Keratinocyte (primary cell): ENCODE measurements around the gene ADRA1B. TPM values are rescaled to one million over a fixed set of nuclear protein-coding genes. Genes with fewer than 3 reads are reported as not detected.

Experiments used
- DNase-seq: peaks from one replicate; pipeline ENCODE4 v3.0.0-alpha.2; 2011; ENCODE audit warnings: low read depth, missing footprints, low spot score
- FAIRE-seq: peaks from 2 replicates; lab custom pipeline; 2011; peaks lifted over from hg19 to GRCh38; lab: Jason Lieb, UNC
- H2AFZ ChIP-seq: 2 replicates; pipeline ENCODE4 v1.6.0; 2012; ENCODE audit warnings: low read length, control low read depth, inconsistent platforms; ENCODE audit not compliant: control insufficient read depth
- H3K27ac ChIP-seq: 2 replicates; pipeline ENCODE4 v1.5.1; 2011; ENCODE audit warnings: low read length; ENCODE audit not compliant: control insufficient read depth, insufficient read depth
- H3K27me3 ChIP-seq: 3 replicates; pipeline ENCODE4 v1.6.0; 2011; ENCODE audit warnings: low read length; ENCODE audit not compliant: control insufficient read depth, insufficient read depth; ENCODE audit errors: extremely low read depth
- H3K36me3 ChIP-seq, 2 experiments: 2 replicates in 1 of 2; 3 replicates in 1 of 2; pipeline ENCODE4 v1.5.1; 2011; ENCODE audit warnings: low read length in 2 of 2, mild to moderate bottlenecking in 1 of 2; ENCODE audit not compliant: control insufficient read depth in 2 of 2, insufficient read depth in 2 of 2; ENCODE audit errors: extremely low read depth in 1 of 2
- H3K4me1 ChIP-seq: 3 replicates; pipeline ENCODE4 v1.5.1; 2011; ENCODE audit warnings: low read length; ENCODE audit not compliant: control insufficient read depth, insufficient read depth; ENCODE audit errors: extremely low read depth
- H3K4me2 ChIP-seq: 3 replicates; pipeline ENCODE4 v1.6.0; 2011; ENCODE audit warnings: low read depth, low read length; ENCODE audit not compliant: control insufficient read depth, insufficient read depth; ENCODE audit errors: extremely low read depth
- H3K4me3 ChIP-seq, 3 experiments: fragments of 200-600 bp in 1 of 3; sonication (generic) in 1 of 3; 2 replicates in 2 of 3; 3 replicates in 1 of 3; pipeline ENCODE4 v1.5.1; 2011 to 2016; ENCODE audit warnings: low read length in 3 of 3, mild to moderate bottlenecking in 3 of 3, control low read depth in 2 of 3, inconsistent platforms in 1 of 3, low read depth in 1 of 3, mixed read lengths in 1 of 3, mixed run types in 1 of 3, moderate library complexity in 1 of 3; ENCODE audit not compliant: control insufficient read depth in 2 of 3, insufficient read depth in 2 of 3; ENCODE audit errors: extremely low read depth in 1 of 3
- H3K79me2 ChIP-seq: 2 replicates; pipeline ENCODE4 v1.6.0; 2012; ENCODE audit warnings: low read length; ENCODE audit not compliant: control insufficient read depth, insufficient read depth
- H3K9ac ChIP-seq: 3 replicates; pipeline ENCODE4 v1.6.0; 2011; ENCODE audit warnings: low read length; ENCODE audit not compliant: control insufficient read depth, insufficient read depth; ENCODE audit errors: extremely low read depth
- H3K9me1 ChIP-seq: 3 replicates; pipeline ENCODE4 v1.6.0; 2011; ENCODE audit warnings: low read length; ENCODE audit not compliant: control insufficient read depth, insufficient read depth; ENCODE audit errors: extremely low read depth
- H3K9me3 ChIP-seq: 2 replicates; pipeline ENCODE4 v1.5.1; 2012; ENCODE audit warnings: low read depth, low read length; ENCODE audit not compliant: control insufficient read depth
- H4K20me1 ChIP-seq: 3 replicates; pipeline ENCODE4 v1.6.0; 2011; ENCODE audit warnings: low read length; ENCODE audit not compliant: control insufficient read depth, insufficient read depth; ENCODE audit errors: extremely low read depth
- CTCF ChIP-seq, 3 experiments: IDR thresholded peaks in 1 of 3; conservative IDR thresholded peaks in 1 of 3; optimal IDR thresholded peaks in 1 of 3; 2 replicates in 2 of 3; 3 replicates in 1 of 3; pipeline versions ENCODE3 to v1.5.1; 2011; ENCODE audit warnings: low read length in 3 of 3, mild to moderate bottlenecking in 3 of 3, moderate library complexity in 2 of 3, control low read depth in 1 of 3, inconsistent platforms in 1 of 3; ENCODE audit not compliant: insufficient read depth in 2 of 3; ENCODE audit errors: extremely low read depth in 1 of 3
- EZH2 ChIP-seq: IDR thresholded peaks from one replicate; pipeline ENCODE4 v1.6.1; 2012; ENCODE audit warnings: inconsistent platforms, mild to moderate bottlenecking, low read length, moderate library complexity
- dilution Hi-C: fragments of 300-500 bp; cut with MboI; formaldehyde crosslinking; loops from one replicate; pipeline ENCODE4 v1.7.0; 2020; ENCODE audit warnings: low sequenced_read_pairs; ENCODE audit not compliant: extremely low pct_ligation_motif_present
- polyA plus RNA-seq, 5 experiments: library from polyadenylated mRNA; depleted of rRNA in 3 of 5; stranded (reverse) in 3 of 5; stranded (forward) in 1 of 5; unstranded in 1 of 5; fragments of >200 nt; gene quantifications; 1 replicate in 1 of 5; 2 replicates in 3 of 5; 3 replicates in 1 of 5; pipeline versions ENCODE4 v1.2.1 to v1.2.3, GENCODE V29; 2011 to 2012; ENCODE audit warnings: missing spikeins in 2 of 5, low read depth in 1 of 5, low replicate concordance in 1 of 5

Gene ADRA1B
- polyA plus RNA-seq, 1 donor (not counting 4 experiments of a cell fraction or from before 2014, with no cell fraction given): 0.18 TPM

- Histone ChIP-seq H4K20me1 (no peaks in the 10 kb centered on the region), H3K79me2 (no peaks in the 10 kb centered on the region), H3K27me3 (no peaks in the 10 kb centered on the region), H3K36me3 (no peaks in the 10 kb centered on the region), H2AFZ (no peak overlapping the region), H3K4me1 (no peaks in the 10 kb centered on the region), H3K4me2 (no peak overlapping the region), H3K9me1 (no peaks in the 10 kb centered on the region), H3K9ac (no peak overlapping the region), H3K9me3 (no peaks in the 10 kb centered on the region), H3K27ac (no peak overlapping the region), H3K4me3 (no peak overlapping the region)
- DNase-seq: no peak
- TF ChIP-seq EZH2 (no peak), CTCF (optimal IDR thresholded peaks at IDR 0.05 in 1 of 3, IDR thresholded peaks at IDR 0.05 in 1 of 3, conservative IDR thresholded peaks at IDR 0.05 in 1 of 3; ENCODE audit: extremely low read depth in 1 of 3, insufficient read depth in 2 of 3, low read length in 3 of 3) (no peak)
- dilution Hi-C loops: no loop called here
- no peak for FAIRE-seq
Measured at GRCh38 chr5:159944056-159944600, 27.8 kb downstream of the ADRA1B start.

GRCh38 chr5:159945359-159945758 lies 29.1 kb downstream of the ADRA1B start:
- no peak overlapping the region for H3K4me3 ChIP-seq
- H3K27me3 ChIP-seq: no peaks in the 10 kb centered on the region
- H3K36me3 ChIP-seq: no peaks in the 10 kb centered on the region
- H3K4me1 ChIP-seq: no peaks in the 10 kb centered on the region
- FAIRE-seq: no peak
- TF ChIP-seq CTCF (optimal IDR thresholded peaks at IDR 0.05 in 1 of 3, IDR thresholded peaks at IDR 0.05 in 1 of 3, conservative IDR thresholded peaks at IDR 0.05 in 1 of 3; ENCODE audit: extremely low read depth in 1 of 3, insufficient read depth in 2 of 3, low read length in 3 of 3) (no peak), EZH2 (no peak)
- no peaks in the 10 kb centered on the region for H3K79me2 ChIP-seq
- no peak overlapping the region for H3K27ac ChIP-seq
- H3K4me2 ChIP-seq: no peak overlapping the region
- H3K9me3 ChIP-seq: no peaks in the 10 kb centered on the region
- no peak overlapping the region for H3K9ac ChIP-seq
- no peak for DNase-seq
- no peaks in the 10 kb centered on the region for H3K9me1 ChIP-seq
- dilution Hi-C loops: no loop called here
- no peak overlapping the region for H2AFZ ChIP-seq
- H4K20me1 ChIP-seq: no peaks in the 10 kb centered on the region
